Left ventricle myocardium inferior (tissue), 1 donor: Measurements from ENCODE around the gene GYS1. TPM values are rescaled to one million over a fixed set of nuclear protein-coding genes. Genes with fewer than 3 reads are reported as not detected.

Experiments
- DNase-seq: peaks from one replicate; pipeline ENCODE4 v3.0.0-alpha.2; 2020
- H3K27ac ChIP-seq: fragments of 200-600 bp; replicated peaks from 2 replicates; pipeline ENCODE4 v1.8.0; 2021
- H3K27me3 ChIP-seq: fragments of 200-600 bp; 2 replicates; pipeline ENCODE4 v1.8.0; 2021; ENCODE audit warnings: low read depth
- H3K36me3 ChIP-seq: fragments of 200-600 bp; 2 replicates; pipeline ENCODE4 v1.8.0; 2021
- H3K4me1 ChIP-seq: fragments of 200-600 bp; 2 replicates; pipeline ENCODE4 v1.8.0; 2021
- H3K4me3 ChIP-seq: fragments of 200-600 bp; 2 replicates; pipeline ENCODE4 v1.8.0; 2021; ENCODE audit warnings: mild to moderate bottlenecking, moderate library complexity
- H3K9me3 ChIP-seq: fragments of 200-600 bp; replicated peaks from 2 replicates; pipeline ENCODE4 v1.8.0; 2021
- CTCF ChIP-seq: fragments of 200-600 bp; IDR thresholded peaks from 2 replicates; pipeline ENCODE4 v1.8.0; 2021; ENCODE audit warnings: antibody characterized with exemption, mild to moderate bottlenecking, borderline replicate concordance
- intact Hi-C: fragments of 100-400 bp; cut with micrococcal nuclease; formaldehyde crosslinking; loops from one replicate; pipeline ENCODE4 v1.11.0; 2022
- total RNA-seq: library from RNA; stranded (reverse); fragmentation: NEBNext Ultra II Directional; extraction: Animal tissue kit (Norgen Biotek cat#: 25700); gene quantifications from one replicate; pipeline ENCODE4 v1.2.1, GENCODE V29; 2021
- donor health status: DM: no; HTN: yes; CAD: no; lungs with severe emphysema.

GYS1 gene
- total RNA-seq, 1 donor from 2014 or later = 138 TPM

DNA sequence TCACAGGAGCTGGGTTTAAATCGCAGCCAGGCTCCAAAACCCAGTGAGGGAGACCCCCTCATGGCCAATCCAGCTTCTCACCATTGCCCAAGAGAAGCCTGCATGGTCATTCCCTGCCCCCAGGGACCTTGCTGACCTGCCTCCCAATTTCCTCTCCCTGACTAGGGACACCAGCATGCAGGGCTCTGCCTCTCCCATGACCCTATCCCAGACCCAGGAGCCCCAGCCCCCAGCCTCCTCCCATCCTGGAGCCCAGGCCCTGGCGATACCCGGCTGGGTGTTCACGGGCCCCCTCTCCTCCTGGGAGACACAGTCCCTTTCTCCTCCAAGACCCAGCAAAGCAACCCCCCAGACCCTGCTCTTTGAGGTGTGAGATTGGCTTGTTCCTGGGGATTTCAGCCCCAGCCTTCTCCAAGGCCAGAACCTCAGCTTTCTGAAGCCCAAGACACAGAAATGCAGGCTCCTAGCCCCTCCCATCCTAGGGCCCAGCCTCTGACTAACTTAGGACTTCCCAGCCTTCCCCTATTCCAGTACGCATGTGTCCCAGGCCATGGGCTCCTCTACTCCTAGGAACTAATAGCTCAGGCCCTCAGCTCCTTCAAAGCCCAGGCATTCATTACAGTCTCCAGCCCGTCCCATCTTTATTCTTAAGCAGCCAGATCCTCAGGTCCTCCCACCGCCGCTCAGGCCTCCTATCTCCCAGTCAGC lies 1.1 kb downstream of the GYS1 start:
- peak overlapping the region; percentile 91 for H3K27ac ChIP-seq
- peaks cover 22% of the 10 kb centered on the region for H3K36me3 ChIP-seq
- no peaks in the 10 kb centered on the region for H3K9me3 ChIP-seq
- DNase-seq = peak; percentile 63
- H3K4me3 ChIP-seq = peak overlapping the region; percentile 72
- H3K4me1 ChIP-seq = peaks cover 64% of the 10 kb centered on the region
- TF ChIP-seq CTCF = no peak
- intact Hi-C loops = no loop called here
- H3K27me3 ChIP-seq = no peaks in the 10 kb centered on the region

DNA sequence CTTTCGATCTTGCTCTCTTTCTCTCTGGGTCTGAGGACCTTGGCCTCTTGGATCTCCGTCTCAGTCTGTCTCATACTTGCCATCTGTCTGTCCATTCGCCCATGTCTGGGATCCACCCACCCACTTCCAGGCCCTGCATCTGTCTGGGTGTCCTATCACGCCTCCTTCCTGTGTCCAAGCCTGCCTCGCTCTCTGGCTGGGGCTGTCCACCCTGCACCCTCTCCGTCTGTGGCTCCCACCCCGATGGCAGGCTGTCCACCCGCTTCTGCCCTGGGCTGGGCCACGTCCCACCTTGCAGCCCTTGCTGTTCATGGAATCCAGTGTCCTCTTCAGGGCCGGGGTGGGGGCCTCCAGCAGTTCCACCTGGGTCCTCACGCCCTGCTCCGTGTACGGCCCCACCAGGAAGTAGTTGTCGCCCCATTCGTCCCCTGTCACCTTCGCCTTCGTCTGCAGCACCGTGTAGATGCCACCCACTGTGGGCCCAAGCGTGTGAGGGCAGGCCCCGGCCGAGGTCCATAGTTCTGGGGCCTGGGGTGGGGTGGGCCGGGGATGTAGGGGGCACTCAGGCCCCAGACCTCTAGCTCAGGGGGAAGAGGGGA lies 2.0 kb downstream of the GYS1 start:
- Histone ChIP-seq H3K27ac (peak overlapping the region; percentile 91), H3K27me3 (no peaks in the 10 kb centered on the region), H3K4me1 (peaks cover 64% of the 10 kb centered on the region), H3K9me3 (no peaks in the 10 kb centered on the region), H3K4me3 (peak overlapping the region; percentile 72), H3K36me3 (peaks cover 29% of the 10 kb centered on the region)
- intact Hi-C loops = no loop called here
- TF ChIP-seq CTCF = no peak
- no peak for DNase-seq

DNA sequence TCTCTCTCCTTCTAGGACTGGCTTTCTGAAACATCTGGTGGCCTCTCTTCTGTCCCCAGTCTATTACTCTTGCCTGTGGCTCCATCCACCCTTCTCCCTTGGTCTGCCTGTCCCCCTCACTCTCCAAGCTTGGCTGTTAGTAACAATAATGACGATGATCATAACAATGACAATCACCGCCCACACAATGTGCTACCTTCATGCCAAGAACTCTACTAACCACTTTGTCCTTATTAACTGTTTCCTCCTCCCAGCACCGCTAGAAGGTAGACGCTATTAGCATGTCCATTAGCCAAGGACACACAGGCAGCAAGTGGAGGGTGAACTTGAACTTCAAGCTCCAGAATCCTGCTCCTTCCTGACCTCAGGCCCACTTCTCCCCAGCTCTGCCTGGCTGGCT lies 2.7 kb downstream of the GYS1 start:
- no peaks in the 10 kb centered on the region for H3K9me3 ChIP-seq
- no peaks in the 10 kb centered on the region for H3K27me3 ChIP-seq
- H3K4me3 ChIP-seq = peak overlapping the region; percentile 72
- no peak for TF ChIP-seq CTCF
- peaks cover 36% of the 10 kb centered on the region for H3K36me3 ChIP-seq
- peaks cover 64% of the 10 kb centered on the region for H3K4me1 ChIP-seq
- intact Hi-C loops = no loop called here
- DNase-seq = no peak
- peak overlapping the region; percentile 91 for H3K27ac ChIP-seq

- no peak for TF ChIP-seq CTCF
- Histone ChIP-seq H3K27ac (peak overlapping the region; percentile 91), H3K9me3 (no peaks in the 10 kb centered on the region), H3K4me3 (peak overlapping the region; percentile 72), H3K27me3 (no peaks in the 10 kb centered on the region), H3K36me3 (peaks cover 42% of the 10 kb centered on the region), H3K4me1 (peaks cover 59% of the 10 kb centered on the region)
- intact Hi-C loops = no loop called here
- peak; percentile 51 for DNase-seq
Observed at GRCh38 chr19:48989701-48990291, 3.3 kb downstream of the GYS1 start.

GRCh38 chr19:48988860-48989259 lies 4.2 kb downstream of the GYS1 start:
- Histone ChIP-seq H3K4me1 (peaks cover 53% of the 10 kb centered on the region), H3K27me3 (no peaks in the 10 kb centered on the region), H3K4me3 (no peak overlapping the region), H3K9me3 (no peaks in the 10 kb centered on the region), H3K27ac (peak overlapping the region; percentile 91), H3K36me3 (peaks cover 51% of the 10 kb centered on the region)
- DNase-seq = no peak
- no peak for TF ChIP-seq CTCF
- intact Hi-C loops = no loop called here
